OCI-LY7 (cell line): ENCODE data around the gene BMAL1. TPM values are rescaled to one million over a fixed set of nuclear protein-coding genes. Genes with fewer than 3 reads are reported as not detected.

Experiments used
- BruUV-seq: library from RNA; stranded (reverse); fragments of 400-500 nt; replicated peaks from 2 replicates; lab custom pipeline; 2021; lab: Mats Ljungman, UMichigan
- CTCF ChIA-PET: fragments of 300-600 bp; sonication (Branson Sonifier 250); formaldehyde crosslinking; loops from one replicate; lab custom pipeline; 2022; ENCODE audit warnings: antibody characterized with exemption; ENCODE audit not compliant: unreplicated experiment; lab: Charles Lee
- POLR2A ChIA-PET: fragments of 300-600 bp; sonication (Branson Sonifier 250); formaldehyde crosslinking; loops from one replicate; lab custom pipeline; 2022; ENCODE audit warnings: antibody characterized with exemption; lab: Charles Lee
- DNase-seq: peaks from one replicate; pipeline ENCODE4 v3.0.0-alpha.2; 2015; ENCODE audit warnings: low spot score
- H2AFZ ChIP-seq: fragments of 200-600 bp; sonication (generic), shearing (Covaris generic); 2 replicates; pipeline ENCODE4 v1.6.1; 2014; ENCODE audit warnings: mild to moderate bottlenecking, antibody characterized with exemption, low read length, moderate library complexity
- H3K27ac ChIP-seq: fragments of 200-600 bp; sonication (generic); 2 replicates; pipeline ENCODE4 v1.5.1; 2014; ENCODE audit warnings: mixed run types, low read depth, mild to moderate bottlenecking, moderate library complexity, low read length, inconsistent platforms; ENCODE audit not compliant: poor library complexity, severe bottlenecking
- H3K36me3 ChIP-seq: fragments of 200-600 bp; sonication (generic); 2 replicates; pipeline ENCODE4 v1.6.1; 2014; ENCODE audit warnings: mild to moderate bottlenecking, antibody characterized with exemption, low read length, moderate library complexity, mixed read lengths; ENCODE audit not compliant: insufficient read depth
- H3K4me1 ChIP-seq: fragments of 200-600 bp; sonication (generic); 2 replicates; pipeline ENCODE4 v1.5.1; 2014; ENCODE audit warnings: mild to moderate bottlenecking, low read length; ENCODE audit not compliant: insufficient read depth, poor library complexity, severe bottlenecking
- H3K4me2 ChIP-seq: fragments of 200-600 bp; sonication (generic); 2 replicates; pipeline ENCODE4 v1.6.1; 2014; ENCODE audit warnings: mild to moderate bottlenecking, low read length
- H3K4me3 ChIP-seq: fragments of 200-600 bp; sonication (generic); 2 replicates; pipeline ENCODE4 v1.5.1; 2014; ENCODE audit warnings: mild to moderate bottlenecking, low read depth, low read length; ENCODE audit not compliant: poor library complexity, severe bottlenecking
- H3K79me2 ChIP-seq: fragments of 200-600 bp; sonication (generic); 2 replicates; pipeline ENCODE4 v1.6.1; 2016; ENCODE audit warnings: low read depth, mild to moderate bottlenecking, low read length, moderate library complexity, mixed read lengths; ENCODE audit not compliant: insufficient read depth
- H3K9me2 ChIP-seq: fragments of 200-600 bp; sonication (generic); 2 replicates; pipeline ENCODE4 v1.6.1; 2016; ENCODE audit warnings: mild to moderate bottlenecking, low read length, mixed read lengths; ENCODE audit not compliant: insufficient read depth
- H3K9me3 ChIP-seq: fragments of 200-600 bp; sonication (generic); 2 replicates; pipeline ENCODE4 v1.6.1; 2014; ENCODE audit warnings: mild to moderate bottlenecking, mixed run types, low read length, mixed read lengths
- H4K20me1 ChIP-seq: fragments of 200-600 bp; sonication (generic); 2 replicates; pipeline ENCODE4 v1.6.1; 2014; ENCODE audit warnings: mild to moderate bottlenecking, antibody characterized with exemption, low read length, moderate library complexity, mixed read lengths; ENCODE audit not compliant: insufficient read depth
- EZH2phosphoT487 ChIP-seq: fragments of 200-600 bp; sonication (generic); IDR thresholded peaks from 2 replicates; pipeline ENCODE4 v1.6.1; 2018; ENCODE audit warnings: low read depth, borderline replicate concordance, mild to moderate bottlenecking, mixed run types, antibody characterized with exemption, low read length, moderate library complexity, mixed read lengths
- intact Hi-C: fragments of 100-400 bp; cut with micrococcal nuclease; formaldehyde crosslinking; loops from one replicate; pipeline ENCODE4 v1.10.0; 2022; ENCODE audit not compliant: unreplicated experiment
- total RNA-seq, 2 experiments: library from RNA; depleted of rRNA in 1 of 2; stranded (reverse); fragments of >200 nt in 1 of 2; shearing (Covaris generic) in 1 of 2; gene quantifications; 2 replicates each; pipeline ENCODE4 v1.2.3, GENCODE V29; 2014 to 2022
- TF ChIP-seq, protein P1 (sequence below): fragments of 200-600 bp; sonication (generic); conservative IDR thresholded peaks from 2 replicates; pipeline ENCODE4 v1.5.1; 2014; ENCODE audit warnings: mild to moderate bottlenecking, antibody characterized with exemption, low read length, moderate library complexity, mixed read lengths

The BMAL1 gene
- total RNA-seq, 2 experiments from 2014 or later, result not detected

DNA sequence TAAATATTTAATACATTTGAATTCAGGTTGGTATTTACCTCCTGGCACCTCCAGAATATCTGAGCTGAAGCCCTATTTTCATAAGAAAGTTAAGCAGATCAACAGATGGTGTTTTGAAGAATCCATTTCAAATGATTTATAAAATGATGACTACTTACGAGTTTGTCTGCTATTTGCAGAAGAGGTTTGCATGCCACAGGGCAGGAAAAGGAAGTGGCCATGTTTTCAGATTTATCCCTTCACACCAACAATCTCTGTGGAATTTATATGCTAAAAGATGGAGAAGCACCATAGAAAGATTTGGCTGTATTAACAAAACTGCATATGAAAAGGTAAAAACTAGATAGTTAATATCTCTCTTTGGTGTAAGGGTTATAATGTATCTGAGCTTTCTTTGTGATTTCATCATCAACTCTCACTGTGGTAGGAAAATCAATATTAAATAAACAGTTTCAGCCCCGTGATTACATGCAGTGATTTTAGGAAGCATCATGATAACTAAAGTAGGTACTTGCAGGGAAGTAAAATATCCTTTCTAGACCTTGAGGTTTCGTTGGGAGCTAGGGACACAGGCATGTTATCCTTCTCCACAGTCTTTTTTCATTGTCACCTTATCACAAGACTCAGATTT, 2.6 kb downstream of the BMAL1 start:
- Histone ChIP-seq H3K4me3 (no peak overlapping the region), H2AFZ (no peak overlapping the region), H3K9me2 (no peaks in the 10 kb centered on the region), H3K36me3 (no peaks in the 10 kb centered on the region), H3K4me2 (no peak overlapping the region), H4K20me1 (no peaks in the 10 kb centered on the region), H3K79me2 (no peaks in the 10 kb centered on the region), H3K27ac (no peak overlapping the region), H3K4me1 (no peaks in the 10 kb centered on the region), H3K9me3 (no peaks in the 10 kb centered on the region)
- no peak for TF ChIP-seq EZH2phosphoT487
- TF ChIP-seq, protein P1, sequence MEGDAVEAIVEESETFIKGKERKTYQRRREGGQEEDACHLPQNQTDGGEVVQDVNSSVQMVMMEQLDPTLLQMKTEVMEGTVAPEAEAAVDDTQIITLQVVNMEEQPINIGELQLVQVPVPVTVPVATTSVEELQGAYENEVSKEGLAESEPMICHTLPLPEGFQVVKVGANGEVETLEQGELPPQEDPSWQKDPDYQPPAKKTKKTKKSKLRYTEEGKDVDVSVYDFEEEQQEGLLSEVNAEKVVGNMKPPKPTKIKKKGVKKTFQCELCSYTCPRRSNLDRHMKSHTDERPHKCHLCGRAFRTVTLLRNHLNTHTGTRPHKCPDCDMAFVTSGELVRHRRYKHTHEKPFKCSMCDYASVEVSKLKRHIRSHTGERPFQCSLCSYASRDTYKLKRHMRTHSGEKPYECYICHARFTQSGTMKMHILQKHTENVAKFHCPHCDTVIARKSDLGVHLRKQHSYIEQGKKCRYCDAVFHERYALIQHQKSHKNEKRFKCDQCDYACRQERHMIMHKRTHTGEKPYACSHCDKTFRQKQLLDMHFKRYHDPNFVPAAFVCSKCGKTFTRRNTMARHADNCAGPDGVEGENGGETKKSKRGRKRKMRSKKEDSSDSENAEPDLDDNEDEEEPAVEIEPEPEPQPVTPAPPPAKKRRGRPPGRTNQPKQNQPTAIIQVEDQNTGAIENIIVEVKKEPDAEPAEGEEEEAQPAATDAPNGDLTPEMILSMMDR, result no peak
- no TSS peak for BruUV-seq
- no peak for DNase-seq
- CTCF ChIA-PET, result no interaction called here
- POLR2A ChIA-PET, result interaction anchor here (1.0 kb wide), 1 partner anchor 63 kb away, joined by 4 read pairs; no protein-coding TSS in a partner anchor
- intact Hi-C loops, result no loop called here

DNA sequence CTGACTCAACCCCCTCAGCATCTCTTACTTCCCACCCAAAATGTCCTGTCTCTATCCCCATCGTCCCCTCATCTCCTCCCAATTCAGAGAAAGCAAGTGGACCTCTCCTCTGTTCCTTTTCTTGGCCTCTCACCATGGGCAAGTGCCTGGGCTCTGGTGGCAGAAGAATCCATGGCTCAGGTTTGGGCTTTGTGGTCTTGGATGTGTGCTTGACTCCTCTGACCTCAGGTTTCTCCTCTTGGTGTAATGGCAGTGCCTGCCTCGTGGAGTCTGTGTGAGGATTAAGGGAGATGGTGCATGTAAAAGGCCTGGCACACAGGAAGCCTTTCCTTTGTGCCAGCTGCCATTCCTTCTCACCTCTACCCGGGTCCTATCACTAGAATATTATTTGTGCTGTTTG, 3.2 kb downstream of the BMAL1 start:
- no peaks in the 10 kb centered on the region for H3K9me3 ChIP-seq
- no peak for TF ChIP-seq EZH2phosphoT487
- TF ChIP-seq, protein P1, result no peak
- no peaks in the 10 kb centered on the region for H4K20me1 ChIP-seq
- intact Hi-C loops, result no loop called here
- POLR2A ChIA-PET, result no interaction called here
- no TSS peak for BruUV-seq
- H3K9me2 ChIP-seq, result no peaks in the 10 kb centered on the region
- H2AFZ ChIP-seq, result no peak overlapping the region
- no peaks in the 10 kb centered on the region for H3K79me2 ChIP-seq
- H3K36me3 ChIP-seq, result no peaks in the 10 kb centered on the region
- CTCF ChIA-PET, result no interaction called here
- H3K27ac ChIP-seq, result no peak overlapping the region
- H3K4me3 ChIP-seq, result no peak overlapping the region
- no peak overlapping the region for H3K4me2 ChIP-seq
- no peak for DNase-seq
- no peaks in the 10 kb centered on the region for H3K4me1 ChIP-seq

DNA sequence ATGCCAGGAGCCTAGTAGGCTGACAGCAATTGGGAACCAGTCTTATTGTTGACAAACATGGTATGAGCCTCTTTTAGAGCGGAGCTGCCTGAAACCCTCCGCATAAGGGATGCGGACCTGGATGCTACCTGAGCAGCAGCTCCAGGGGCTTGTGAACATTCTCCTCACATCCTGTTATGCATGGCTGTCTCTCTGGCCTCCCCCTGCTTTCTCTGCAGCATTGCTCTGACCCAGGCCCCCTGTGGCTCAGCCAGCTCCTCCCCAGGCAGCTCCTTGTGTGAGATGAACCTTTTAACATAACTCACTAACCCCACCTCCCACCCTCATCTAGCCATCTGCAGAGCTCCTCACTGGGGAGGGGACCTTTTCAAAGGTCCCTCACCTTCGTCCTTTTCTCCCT, 6.0 kb downstream of the BMAL1 start:
- intact Hi-C loops, result no loop called here
- no peaks in the 10 kb centered on the region for H3K9me3 ChIP-seq
- H3K79me2 ChIP-seq, result no peaks in the 10 kb centered on the region
- POLR2A ChIA-PET, result interaction anchor here (0.7 kb wide), 1 partner anchor 170 kb away, joined by 3 read pairs; no protein-coding TSS in a partner anchor
- no peak overlapping the region for H3K4me3 ChIP-seq
- no peaks in the 10 kb centered on the region for H3K9me2 ChIP-seq
- CTCF ChIA-PET, result no interaction called here
- H3K27ac ChIP-seq, result no peak overlapping the region
- BruUV-seq, result no TSS peak
- H3K4me2 ChIP-seq, result no peak overlapping the region
- no peak for TF ChIP-seq EZH2phosphoT487
- TF ChIP-seq, protein P1, result no peak
- H3K4me1 ChIP-seq, result no peaks in the 10 kb centered on the region
- H2AFZ ChIP-seq, result no peak overlapping the region
- no peaks in the 10 kb centered on the region for H3K36me3 ChIP-seq
- H4K20me1 ChIP-seq, result no peaks in the 10 kb centered on the region
- DNase-seq, result no peak
